ENCODE data around the gene RTF2. TPM values are rescaled to one million over a fixed set of nuclear protein-coding genes. Genes with fewer than 3 reads are reported as not detected.

Gene RTF2
- total and polyA plus RNA-seq, 7 donors, result 89.0 to 128 (median 93.0) TPM

DNA sequence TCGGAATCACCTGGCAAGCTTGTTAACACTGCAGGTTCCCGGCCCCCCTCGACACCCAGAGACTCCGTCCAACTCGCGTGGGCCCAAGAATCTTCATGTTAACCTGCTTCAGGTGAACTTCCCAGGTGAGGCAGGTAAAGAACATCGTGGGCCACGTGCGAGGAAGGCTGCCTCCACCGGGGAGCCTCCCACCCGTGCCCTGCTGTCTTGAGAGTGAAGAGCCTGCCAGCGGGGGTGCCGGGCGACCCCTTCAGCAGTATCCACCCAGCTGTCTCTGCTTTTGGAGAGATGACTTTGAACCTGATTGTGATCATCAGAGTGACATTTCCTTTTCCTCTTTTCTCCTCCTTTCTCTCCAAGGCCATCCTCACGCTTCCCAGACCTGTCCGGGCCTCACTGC lies 22.9 kb upstream of the RTF2 start:
- H3K36me3 ChIP-seq (ENCODE audit: insufficient read depth in 1 of 2, low read depth in 1 of 2), result no peaks in the 10 kb centered on the region
- no peaks in the 10 kb centered on the region for H3K4me1 ChIP-seq
- no peak for DNase-seq
- TF ChIP-seq CTCF (IDR thresholded peaks at IDR 0.05), result no peak
- no peaks in the 10 kb centered on the region for H3K9me3 ChIP-seq
- WGBS, 3 donors, result 89 to 94% (median 92%) methylated on average over 16 of the region's 16 CpGs
- no peak for ATAC-seq
- intact Hi-C loops (cut with DNase I), result loop anchor here in 1 of 2 donors (10.0 kb wide), 1 partner anchor 1641 kb away; no protein-coding TSS in a partner anchor
- no peak overlapping the region for H3K4me3 ChIP-seq
- H3K27ac ChIP-seq, result no peak overlapping the region
- peaks cover 0 to 1% (median 0%) of the 10 kb centered on the region in 3 donors for H3K27me3 ChIP-seq (ENCODE audit: insufficient read depth in 3 of 3, low read length in 2 of 3)

GRCh38 chr20:56447227-56447626 lies 21.2 kb upstream of the RTF2 start:
- intact Hi-C loops (cut with DNase I), result loop anchor here in 1 of 2 donors (10.0 kb wide), 1 partner anchor 1642 kb away; no protein-coding TSS in a partner anchor
- H3K4me3 ChIP-seq, result no peak overlapping the region
- H3K27me3 ChIP-seq (ENCODE audit: insufficient read depth in 3 of 3, low read length in 2 of 3), result peaks cover 0 to 1% (median 0%) of the 10 kb centered on the region in 3 donors
- no peak overlapping the region for H3K27ac ChIP-seq
- no peaks in the 10 kb centered on the region for H3K36me3 ChIP-seq (ENCODE audit: insufficient read depth in 1 of 2, low read depth in 1 of 2)
- no peak for TF ChIP-seq CTCF (IDR thresholded peaks at IDR 0.05)
- no peak for DNase-seq
- H3K9me3 ChIP-seq, result no peaks in the 10 kb centered on the region
- no peaks in the 10 kb centered on the region for H3K4me1 ChIP-seq
- ATAC-seq, result no peak

GRCh38 chr20:56449459-56449858 lies 19.0 kb upstream of the RTF2 start:
- no peaks in the 10 kb centered on the region for H3K36me3 ChIP-seq (ENCODE audit: insufficient read depth in 1 of 2, low read depth in 1 of 2)
- H3K27me3 ChIP-seq (ENCODE audit: insufficient read depth in 3 of 3, low read length in 2 of 3), result no peaks in the 10 kb centered on the region
- WGBS, 3 donors, result 88 to 94% (median 91%) methylated on average over 5 of the region's 5 CpGs
- intact Hi-C loops (cut with DNase I), result loop anchor here in 1 of 2 donors (10.0 kb wide), 1 partner anchor 1645 kb away; no protein-coding TSS in a partner anchor
- DNase-seq, result no peak
- no peaks in the 10 kb centered on the region for H3K9me3 ChIP-seq
- no peak for ATAC-seq
- H3K4me3 ChIP-seq, result no peak overlapping the region
- no peaks in the 10 kb centered on the region for H3K4me1 ChIP-seq
- H3K27ac ChIP-seq, result no peak overlapping the region
- TF ChIP-seq CTCF (IDR thresholded peaks at IDR 0.05), result no peak

DNA sequence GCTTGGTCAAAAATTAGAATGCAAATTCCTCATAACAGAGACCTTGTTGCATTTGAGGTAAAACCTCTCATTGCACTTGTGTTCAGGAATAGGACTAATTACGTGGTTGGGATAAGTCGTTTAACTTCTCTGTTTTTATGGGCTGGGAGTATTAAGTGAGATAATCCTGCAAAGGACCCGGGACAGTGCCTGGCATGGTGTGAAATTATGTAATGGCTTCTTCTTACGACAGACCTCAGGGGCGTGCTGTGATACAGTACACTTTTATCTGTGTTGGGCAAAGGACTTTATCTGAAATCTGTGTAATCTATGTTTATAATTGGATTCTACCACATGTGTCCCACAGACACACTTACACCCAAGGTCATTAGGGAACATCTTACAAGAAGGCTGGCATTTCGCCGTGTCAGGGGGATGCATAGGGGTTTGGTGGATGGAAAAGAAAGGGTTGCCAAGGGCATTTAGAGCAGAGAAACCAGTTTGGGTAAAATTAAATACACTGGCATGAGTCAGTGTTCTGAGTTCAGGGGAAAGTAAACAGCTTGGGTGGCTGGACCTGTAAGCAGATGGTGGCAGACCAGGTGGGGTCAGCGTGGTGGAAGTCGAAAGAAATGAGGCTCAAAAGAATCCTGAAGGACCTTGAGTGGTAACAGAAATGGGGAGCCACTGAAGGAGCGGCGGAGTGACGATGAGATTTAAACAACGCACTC lies 17.2 kb upstream of the RTF2 start:
- H3K27ac ChIP-seq, result no peak overlapping the region
- DNase-seq, result no peak
- TF ChIP-seq CTCF (IDR thresholded peaks at IDR 0.05), result no peak
- intact Hi-C loops (cut with DNase I), result no loop called here
- H3K9me3 ChIP-seq, result no peaks in the 10 kb centered on the region
- WGBS, 3 donors, result 76 to 86% (median 83%) methylated on average over 13 of the region's 13 CpGs
- no peaks in the 10 kb centered on the region for H3K27me3 ChIP-seq (ENCODE audit: insufficient read depth in 3 of 3, low read length in 2 of 3)
- H3K4me1 ChIP-seq, result no peaks in the 10 kb centered on the region
- no peaks in the 10 kb centered on the region for H3K36me3 ChIP-seq (ENCODE audit: insufficient read depth in 1 of 2, low read depth in 1 of 2)
- no peak overlapping the region for H3K4me3 ChIP-seq
- no peak for ATAC-seq

DNA sequence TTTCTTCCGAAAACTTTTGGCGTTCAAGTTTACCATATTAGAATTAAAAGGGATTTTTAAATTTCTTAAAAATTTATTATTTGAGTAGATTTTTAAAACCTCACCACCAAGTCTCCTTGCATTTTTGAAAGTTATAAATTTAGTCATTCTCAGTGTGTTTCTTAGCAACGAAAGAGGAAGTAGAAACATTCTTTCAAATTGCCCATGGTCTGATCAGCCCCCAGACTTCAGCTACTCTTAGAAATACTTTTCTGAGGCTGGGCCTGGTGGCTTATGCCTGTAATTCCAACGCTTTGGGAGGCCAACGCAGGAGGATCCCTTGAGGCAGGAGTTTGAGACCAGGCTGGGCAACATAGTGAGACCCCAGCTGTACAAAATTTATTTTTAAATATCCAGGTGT lies 15.1 kb upstream of the RTF2 start:
- H3K27ac ChIP-seq, result no peak overlapping the region
- no peak overlapping the region for H3K4me3 ChIP-seq
- H3K27me3 ChIP-seq (ENCODE audit: insufficient read depth in 3 of 3, low read length in 2 of 3), result no peaks in the 10 kb centered on the region
- no peaks in the 10 kb centered on the region for H3K9me3 ChIP-seq
- intact Hi-C loops (cut with DNase I), result no loop called here
- no peaks in the 10 kb centered on the region for H3K36me3 ChIP-seq (ENCODE audit: insufficient read depth in 1 of 2, low read depth in 1 of 2)
- no peak for DNase-seq
- ATAC-seq, result no peak
- H3K4me1 ChIP-seq, result no peaks in the 10 kb centered on the region
- no peak for TF ChIP-seq CTCF (IDR thresholded peaks at IDR 0.05)
- 69 to 81% (median 79%) methylated on average over 5 of the region's 5 CpGs for WGBS, 3 donors
